HUES48 (cell line): ENCODE measurements around the gene CPB1.

ENCODE experiments used
- H3K27ac ChIP-seq: one replicate; pipeline ENCODE4 v1.7.0; 2013; ENCODE audit warnings: low read depth, low read length, inconsistent platforms
- H3K27me3 ChIP-seq: 2 replicates; pipeline ENCODE4 v1.6.1; 2013; ENCODE audit warnings: mild to moderate bottlenecking, low read length; ENCODE audit not compliant: control insufficient read depth, insufficient read depth
- H3K36me3 ChIP-seq: 2 replicates; pipeline ENCODE4 v1.6.1; 2013; ENCODE audit warnings: low read length; ENCODE audit not compliant: control insufficient read depth, insufficient read depth
- H3K4me1 ChIP-seq: 2 replicates; pipeline ENCODE4 v1.6.1; 2013; ENCODE audit warnings: mild to moderate bottlenecking, low read length; ENCODE audit not compliant: control insufficient read depth, insufficient read depth
- H3K4me3 ChIP-seq: 2 replicates; pipeline ENCODE4 v1.5.1; 2013; ENCODE audit warnings: mild to moderate bottlenecking, low read depth, low read length
- H3K9ac ChIP-seq: 2 replicates; pipeline ENCODE4 v1.6.1; 2013; ENCODE audit warnings: mild to moderate bottlenecking, low read depth, low read length, moderate library complexity
- H3K9me3 ChIP-seq: 2 replicates; pipeline ENCODE4 v1.6.1; 2013; ENCODE audit warnings: low read length; ENCODE audit not compliant: control insufficient read depth, insufficient read depth

Gene CPB1

GRCh38 chr3:148797795-148798194, 29.8 kb upstream of the CPB1 start:
- no peak overlapping the region for H3K9ac ChIP-seq
- no peaks in the 10 kb centered on the region for H3K27me3 ChIP-seq
- H3K4me1 ChIP-seq = peaks cover 27% of the 10 kb centered on the region
- H3K4me3 ChIP-seq = no peak overlapping the region; the same call in 1 of the 2 replicates
- H3K36me3 ChIP-seq = no peaks in the 10 kb centered on the region
- H3K9me3 ChIP-seq = no peaks in the 10 kb centered on the region
- no peak overlapping the region for H3K27ac ChIP-seq

- H3K4me3 ChIP-seq = no peak overlapping the region
- no peaks in the 10 kb centered on the region for H3K9me3 ChIP-seq
- no peak overlapping the region for H3K9ac ChIP-seq
- H3K36me3 ChIP-seq = no peaks in the 10 kb centered on the region
- H3K27ac ChIP-seq = no peak overlapping the region
- H3K4me1 ChIP-seq = peaks cover 27% of the 10 kb centered on the region
- H3K27me3 ChIP-seq = no peaks in the 10 kb centered on the region
These were observed 27.2 kb upstream of the CPB1 start for GRCh38 chr3:148800414-148800813.

- no peak overlapping the region for H3K9ac ChIP-seq
- H3K27ac ChIP-seq = no peak overlapping the region
- H3K4me1 ChIP-seq = peaks cover 15% of the 10 kb centered on the region
These were observed 17.8 kb upstream of the CPB1 start for GRCh38 chr3:148809835-148810234.

GRCh38 chr3:148815316-148816110, 12.1 kb upstream of the CPB1 start:
- H3K27me3 ChIP-seq = no peaks in the 10 kb centered on the region

More at GRCh38 chr3:148809835-148810234, 17.8 kb upstream of the CPB1 start:
- no peak overlapping the region for H3K4me3 ChIP-seq
- no peaks in the 10 kb centered on the region for H3K27me3 ChIP-seq
- H3K9me3 ChIP-seq = no peaks in the 10 kb centered on the region
- no peaks in the 10 kb centered on the region for H3K36me3 ChIP-seq

GRCh38 chr3:148816427-148816826, 11.2 kb upstream of the CPB1 start:
- Histone ChIP-seq H3K27ac (no peak overlapping the region), H3K4me1 (peaks cover 21% of the 10 kb centered on the region), H3K9ac (no peak overlapping the region), H3K9me3 (no peaks in the 10 kb centered on the region), H3K27me3 (no peaks in the 10 kb centered on the region), H3K4me3 (no peak overlapping the region), H3K36me3 (no peaks in the 10 kb centered on the region)

More at GRCh38 chr3:148815316-148816110, 12.1 kb upstream of the CPB1 start:
- Histone ChIP-seq H3K9ac (no peak overlapping the region), H3K4me3 (no peak overlapping the region), H3K36me3 (no peaks in the 10 kb centered on the region), H3K27ac (no peak overlapping the region), H3K9me3 (no peaks in the 10 kb centered on the region), H3K4me1 (peaks cover 12% of the 10 kb centered on the region)

- no peaks in the 10 kb centered on the region for H3K36me3 ChIP-seq
These were observed 10.6 kb upstream of the CPB1 start for GRCh38 chr3:148816981-148817525.

GRCh38 chr3:148820361-148821245, 7.0 kb upstream of the CPB1 start:
- Histone ChIP-seq H3K9ac (no peak overlapping the region), H3K4me1 (peaks cover 23% of the 10 kb centered on the region), H3K36me3 (no peaks in the 10 kb centered on the region), H3K27ac (no peak overlapping the region), H3K9me3 (no peaks in the 10 kb centered on the region), H3K27me3 (no peaks in the 10 kb centered on the region), H3K4me3 (no peak overlapping the region)

More at GRCh38 chr3:148816981-148817525, 10.6 kb upstream of the CPB1 start:
- no peak overlapping the region for H3K9ac ChIP-seq
- no peak overlapping the region for H3K27ac ChIP-seq
- no peaks in the 10 kb centered on the region for H3K9me3 ChIP-seq
- H3K4me3 ChIP-seq = no peak overlapping the region
- peaks cover 23% of the 10 kb centered on the region for H3K4me1 ChIP-seq
- H3K27me3 ChIP-seq = no peaks in the 10 kb centered on the region

- no peaks in the 10 kb centered on the region for H3K36me3 ChIP-seq
- no peak overlapping the region for H3K9ac ChIP-seq
- no peaks in the 10 kb centered on the region for H3K27me3 ChIP-seq
- peaks cover 23% of the 10 kb centered on the region for H3K4me1 ChIP-seq
- H3K9me3 ChIP-seq = no peaks in the 10 kb centered on the region
- no peak overlapping the region for H3K4me3 ChIP-seq
- H3K27ac ChIP-seq = no peak overlapping the region
These were observed 4.6 kb upstream of the CPB1 start for GRCh38 chr3:148823026-148823425.

- Histone ChIP-seq H3K9ac (no peak overlapping the region), H3K4me3 (no peak overlapping the region), H3K36me3 (no peaks in the 10 kb centered on the region)
These were observed 2.1 kb upstream of the CPB1 start for GRCh38 chr3:148825476-148825875.

GRCh38 chr3:148828136-148828690, 602 bp downstream of the CPB1 start:
- Histone ChIP-seq H3K4me3 (no peak overlapping the region), H3K4me1 (no peaks in the 10 kb centered on the region), H3K9ac (no peak overlapping the region), H3K27ac (no peak overlapping the region), H3K36me3 (no peaks in the 10 kb centered on the region), H3K9me3 (no peaks in the 10 kb centered on the region), H3K27me3 (no peaks in the 10 kb centered on the region)

More at GRCh38 chr3:148825476-148825875, 2.1 kb upstream of the CPB1 start:
- peaks cover 12% of the 10 kb centered on the region for H3K4me1 ChIP-seq
- H3K27me3 ChIP-seq = no peaks in the 10 kb centered on the region
- H3K27ac ChIP-seq = no peak overlapping the region
- H3K9me3 ChIP-seq = no peaks in the 10 kb centered on the region
